Cardiac fibroblast (primary cell): ENCODE results near the gene NDFIP2.

Experiments used
- DNase-seq, 2 donors: peaks; one replicate each; pipeline versions ENCODE4 v3.0.0 to v3.0.0-alpha.2; 2010; ENCODE audit warnings: low read depth in 2 of 2
- H3K4me3 ChIP-seq, 2 donors: replicated peaks in 1 of 2; 1 replicate in 1 of 2; 2 replicates in 1 of 2; pipeline ENCODE4 v1.5.1; 2011; ENCODE audit warnings: low read depth in 2 of 2, low read length in 2 of 2, mild to moderate bottlenecking in 2 of 2, moderate library complexity in 1 of 2
- TF ChIP-seq, protein P1 (sequence below): IDR thresholded peaks from one replicate; pipeline ENCODE4 v1.5.1; 2011; ENCODE audit warnings: low read depth, mild to moderate bottlenecking, low read length, inconsistent platforms

NDFIP2 gene

DNA sequence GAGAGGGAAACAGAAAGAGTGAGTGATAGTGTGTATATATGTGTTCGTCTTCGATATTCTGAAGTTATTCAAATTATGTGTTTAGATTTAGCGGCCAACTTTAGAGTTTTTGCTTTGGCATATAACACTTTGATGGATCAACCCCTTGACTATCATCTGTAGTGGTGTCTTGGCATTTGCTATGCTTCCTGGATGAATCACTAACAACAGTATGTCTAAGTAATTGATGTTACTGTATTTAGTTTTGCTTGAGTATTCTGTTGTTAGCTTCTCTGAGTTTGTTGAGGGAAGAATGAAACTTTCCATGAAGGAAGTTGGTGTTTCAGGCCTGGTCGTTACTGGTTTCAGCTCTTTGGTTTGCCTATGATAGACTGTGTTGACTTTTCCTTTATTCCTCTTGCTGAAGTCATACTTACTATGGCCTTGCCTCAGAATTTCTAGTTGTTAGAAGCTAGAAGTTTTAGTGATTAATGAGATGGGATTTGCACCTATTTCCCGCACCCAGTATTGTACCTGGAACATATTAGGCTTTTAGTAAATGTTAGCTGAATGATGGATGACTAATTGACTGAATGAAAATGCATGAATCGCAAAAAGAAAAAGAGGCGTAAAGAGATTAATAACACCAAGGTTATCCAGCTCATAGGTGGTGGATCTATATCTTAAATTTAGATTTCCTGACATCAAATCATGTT, 20.7 kb downstream of the NDFIP2 start:
- DNase-seq = peak in 1 of 2 donors; percentile 23
- no peak overlapping the region for H3K4me3 ChIP-seq
- TF ChIP-seq, protein P1, sequence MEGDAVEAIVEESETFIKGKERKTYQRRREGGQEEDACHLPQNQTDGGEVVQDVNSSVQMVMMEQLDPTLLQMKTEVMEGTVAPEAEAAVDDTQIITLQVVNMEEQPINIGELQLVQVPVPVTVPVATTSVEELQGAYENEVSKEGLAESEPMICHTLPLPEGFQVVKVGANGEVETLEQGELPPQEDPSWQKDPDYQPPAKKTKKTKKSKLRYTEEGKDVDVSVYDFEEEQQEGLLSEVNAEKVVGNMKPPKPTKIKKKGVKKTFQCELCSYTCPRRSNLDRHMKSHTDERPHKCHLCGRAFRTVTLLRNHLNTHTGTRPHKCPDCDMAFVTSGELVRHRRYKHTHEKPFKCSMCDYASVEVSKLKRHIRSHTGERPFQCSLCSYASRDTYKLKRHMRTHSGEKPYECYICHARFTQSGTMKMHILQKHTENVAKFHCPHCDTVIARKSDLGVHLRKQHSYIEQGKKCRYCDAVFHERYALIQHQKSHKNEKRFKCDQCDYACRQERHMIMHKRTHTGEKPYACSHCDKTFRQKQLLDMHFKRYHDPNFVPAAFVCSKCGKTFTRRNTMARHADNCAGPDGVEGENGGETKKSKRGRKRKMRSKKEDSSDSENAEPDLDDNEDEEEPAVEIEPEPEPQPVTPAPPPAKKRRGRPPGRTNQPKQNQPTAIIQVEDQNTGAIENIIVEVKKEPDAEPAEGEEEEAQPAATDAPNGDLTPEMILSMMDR = no peak

DNA sequence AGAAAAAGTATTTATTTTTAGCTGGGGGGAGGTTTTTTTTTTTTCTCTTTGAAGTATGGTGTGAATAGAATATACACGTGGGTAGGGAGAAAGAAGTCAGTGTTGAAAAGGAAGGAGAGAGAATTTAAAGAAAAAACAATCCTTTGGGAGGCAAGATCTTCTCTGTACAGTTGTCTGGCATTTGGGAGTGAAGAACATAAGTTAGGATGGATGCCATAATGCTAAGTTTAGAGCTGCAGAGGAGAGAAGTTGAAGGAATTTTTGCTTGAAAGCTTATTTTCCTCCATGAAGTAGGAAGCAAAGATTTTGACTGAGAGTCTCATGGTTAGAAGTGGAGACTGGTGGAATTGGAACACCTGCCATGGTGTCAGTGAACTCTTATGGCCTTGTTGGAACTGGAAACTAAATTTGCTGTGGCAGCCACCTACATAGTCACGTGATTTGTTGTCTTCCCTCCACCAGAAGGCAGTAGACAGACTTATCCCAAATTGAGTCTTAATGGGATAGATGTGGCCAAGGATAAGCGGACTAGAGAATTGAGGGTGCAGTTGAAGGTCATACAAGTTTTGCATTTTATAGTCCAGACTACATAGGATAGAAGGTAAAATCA, 22.0 kb downstream of the NDFIP2 start:
- TF ChIP-seq, protein P1 = no peak
- no peak overlapping the region for H3K4me3 ChIP-seq
- no peak for DNase-seq

DNA sequence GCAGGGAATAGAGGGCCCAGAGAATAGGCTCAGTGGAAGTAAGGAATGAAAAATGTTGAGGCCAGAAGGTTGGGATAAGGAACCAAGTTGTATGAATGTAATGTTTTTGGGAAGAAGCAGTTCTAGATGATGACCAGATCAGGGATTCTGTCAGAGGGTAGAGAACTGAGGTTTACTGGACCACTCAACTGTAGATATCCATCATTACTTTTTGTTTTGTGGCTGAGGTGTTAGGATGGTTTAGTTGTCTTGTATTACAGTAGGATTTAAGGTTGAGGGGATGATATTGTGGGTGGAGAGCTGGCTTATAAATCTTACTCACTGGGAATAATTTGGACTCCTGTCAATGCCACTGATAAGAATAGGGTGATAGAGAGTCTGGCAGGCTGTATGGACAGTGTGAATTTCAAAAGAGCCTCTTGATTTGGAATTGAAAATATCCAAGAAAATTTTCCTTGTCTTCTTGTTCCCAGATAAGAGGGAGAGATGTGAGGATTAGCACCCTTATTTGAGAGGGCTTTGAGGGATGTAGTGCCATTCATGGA, 22.6 kb downstream of the NDFIP2 start:
- H3K4me3 ChIP-seq = no peak overlapping the region
- DNase-seq = no peak
- TF ChIP-seq, protein P1 = no peak

DNA sequence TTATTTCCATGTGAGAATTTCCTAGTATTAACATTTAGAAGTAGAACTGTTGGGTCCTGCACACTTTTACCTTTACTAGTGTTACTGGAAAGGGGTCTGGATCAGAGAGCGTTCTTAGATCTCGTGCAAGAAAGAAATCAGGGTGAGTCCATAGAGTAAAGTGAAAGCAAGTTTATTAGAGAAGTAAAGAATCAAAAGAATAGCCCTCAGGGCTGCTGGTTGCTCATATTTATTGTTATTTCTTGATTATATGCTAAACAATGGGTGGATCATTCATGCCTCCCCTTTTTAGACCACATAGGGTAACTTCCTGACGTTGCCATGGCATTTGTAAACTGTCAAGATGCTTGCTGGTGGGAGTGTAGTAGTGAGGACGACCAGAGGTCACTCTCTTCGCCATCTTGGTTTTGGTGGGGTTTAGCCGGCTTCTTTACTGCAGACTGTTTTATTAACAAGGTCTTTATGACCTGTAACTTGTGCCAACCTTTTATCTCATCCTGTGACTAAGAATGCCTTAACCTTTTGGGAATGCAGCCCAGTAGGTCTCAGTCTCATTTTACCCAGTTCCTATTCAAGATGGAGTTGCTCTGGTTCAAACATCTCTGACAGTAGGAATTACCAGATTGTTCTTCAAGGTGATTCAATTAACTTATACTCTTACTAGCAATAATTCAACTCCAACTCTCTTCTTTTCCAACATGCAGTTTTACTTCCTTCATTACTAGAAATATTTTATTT, 27.4 kb downstream of the NDFIP2 start:
- peak in 1 of 2 donors; percentile 10 for DNase-seq
- H3K4me3 ChIP-seq = no peak overlapping the region
- TF ChIP-seq, protein P1 = no peak

DNA sequence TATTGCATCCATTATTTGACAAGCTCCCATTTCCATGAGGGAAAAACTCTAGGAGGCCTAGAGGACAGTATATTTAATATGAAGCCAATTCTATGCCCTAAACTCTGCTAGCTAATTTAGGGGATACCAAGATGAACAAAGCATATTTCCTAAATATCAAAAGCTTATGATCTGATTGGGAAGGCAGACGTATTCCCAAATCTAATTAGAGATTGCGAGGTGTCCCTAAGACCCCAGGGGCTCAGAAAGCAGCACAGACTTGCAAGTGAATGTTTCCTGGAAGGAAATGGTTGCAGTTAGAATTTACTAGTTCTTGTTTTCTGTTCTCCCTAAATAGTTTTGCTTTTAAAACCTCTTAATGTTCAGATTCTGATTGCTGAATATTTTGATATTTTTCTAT, 30.7 kb downstream of the NDFIP2 start:
- no peak overlapping the region for H3K4me3 ChIP-seq
- TF ChIP-seq, protein P1 = no peak
- no peak for DNase-seq

DNA sequence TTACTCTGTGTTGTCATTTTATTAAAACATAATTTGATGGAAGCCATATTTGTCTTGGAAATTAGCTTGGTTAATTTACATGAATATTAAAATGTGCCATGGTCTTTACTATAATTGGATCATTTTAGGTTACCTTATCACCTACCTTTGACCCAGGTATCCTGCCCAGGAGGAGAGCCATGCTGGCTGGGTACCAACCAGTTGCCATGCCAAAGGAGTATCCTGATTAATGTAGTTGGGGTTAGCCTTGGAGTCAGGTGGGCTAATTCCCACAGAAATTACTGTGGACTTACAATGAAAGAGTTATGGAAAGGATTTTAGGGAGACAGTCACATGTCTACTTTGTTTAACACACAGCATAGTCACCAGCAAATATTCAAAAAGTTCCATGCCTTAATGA, 32.0 kb downstream of the NDFIP2 start:
- no peak overlapping the region for H3K4me3 ChIP-seq
- TF ChIP-seq, protein P1 = no peak
- no peak for DNase-seq
